Measurements from ENCODE around the gene LRRC46.

The LRRC46 gene

GRCh38 chr17:47830396-47831002 lies 971 bp upstream of the LRRC46 start:
- TF ChIP-seq, protein P1, sequence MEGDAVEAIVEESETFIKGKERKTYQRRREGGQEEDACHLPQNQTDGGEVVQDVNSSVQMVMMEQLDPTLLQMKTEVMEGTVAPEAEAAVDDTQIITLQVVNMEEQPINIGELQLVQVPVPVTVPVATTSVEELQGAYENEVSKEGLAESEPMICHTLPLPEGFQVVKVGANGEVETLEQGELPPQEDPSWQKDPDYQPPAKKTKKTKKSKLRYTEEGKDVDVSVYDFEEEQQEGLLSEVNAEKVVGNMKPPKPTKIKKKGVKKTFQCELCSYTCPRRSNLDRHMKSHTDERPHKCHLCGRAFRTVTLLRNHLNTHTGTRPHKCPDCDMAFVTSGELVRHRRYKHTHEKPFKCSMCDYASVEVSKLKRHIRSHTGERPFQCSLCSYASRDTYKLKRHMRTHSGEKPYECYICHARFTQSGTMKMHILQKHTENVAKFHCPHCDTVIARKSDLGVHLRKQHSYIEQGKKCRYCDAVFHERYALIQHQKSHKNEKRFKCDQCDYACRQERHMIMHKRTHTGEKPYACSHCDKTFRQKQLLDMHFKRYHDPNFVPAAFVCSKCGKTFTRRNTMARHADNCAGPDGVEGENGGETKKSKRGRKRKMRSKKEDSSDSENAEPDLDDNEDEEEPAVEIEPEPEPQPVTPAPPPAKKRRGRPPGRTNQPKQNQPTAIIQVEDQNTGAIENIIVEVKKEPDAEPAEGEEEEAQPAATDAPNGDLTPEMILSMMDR (conservative IDR thresholded peaks at IDR 0.05; ENCODE audit: low read depth, low read length) = no peak
- no peaks in the 10 kb centered on the region; the same call in 1 of the 2 replicates for H3K36me3 ChIP-seq (ENCODE audit: insufficient read depth)
- H2AFZ ChIP-seq (ENCODE audit: low read depth) = peak overlapping the region; percentile 91; the same call in 1 of the 2 replicates
- H3K9ac ChIP-seq = peak overlapping the region; percentile 80
- H3K27ac ChIP-seq = peak overlapping the region; percentile 94
- no peaks in the 10 kb centered on the region for H4K20me1 ChIP-seq (ENCODE audit: insufficient read depth)
- H3K4me3 ChIP-seq (IDR thresholded peaks at IDR 0.05; ENCODE audit: insufficient read depth, low read depth, low read length) = peak overlapping the region; percentile 47
- peaks cover 29% of the 10 kb centered on the region for H3K4me1 ChIP-seq (ENCODE audit: low read depth, poor library complexity, severe bottlenecking)
- H3K4me2 ChIP-seq = peak overlapping the region; percentile 93
- H3K27me3 ChIP-seq (ENCODE audit: insufficient read depth, low read depth) = no peaks in the 10 kb centered on the region
- peaks cover 30% of the 10 kb centered on the region for H3K79me2 ChIP-seq (ENCODE audit: insufficient read depth, low read depth)

GRCh38 chr17:47831934-47832327 lies 461 bp downstream of the LRRC46 start:
- H3K4me3 ChIP-seq (IDR thresholded peaks at IDR 0.05; ENCODE audit: insufficient read depth, low read depth, low read length) = no peak overlapping the region
- no peaks in the 10 kb centered on the region for H4K20me1 ChIP-seq (ENCODE audit: insufficient read depth)
- no peaks in the 10 kb centered on the region for H3K36me3 ChIP-seq (ENCODE audit: insufficient read depth)
- H3K27me3 ChIP-seq (ENCODE audit: insufficient read depth, low read depth) = no peaks in the 10 kb centered on the region
- TF ChIP-seq, protein P1 (conservative IDR thresholded peaks at IDR 0.05; ENCODE audit: low read depth, low read length) = no peak
- H3K9ac ChIP-seq = peak overlapping the region; percentile 9; the same call in 1 of the 2 replicates
- peak overlapping the region; percentile 93 for H3K4me2 ChIP-seq
- H3K4me1 ChIP-seq (ENCODE audit: low read depth, poor library complexity, severe bottlenecking) = peaks cover 29% of the 10 kb centered on the region
- H3K27ac ChIP-seq = 0 out of 2 replicates have a peak overlapping the region, but pooled peaks have one; percentile 94
- peaks cover 30% of the 10 kb centered on the region for H3K79me2 ChIP-seq (ENCODE audit: insufficient read depth, low read depth)
- H2AFZ ChIP-seq (ENCODE audit: low read depth) = peak overlapping the region; percentile 91

- no peak overlapping the region for H3K4me3 ChIP-seq (IDR thresholded peaks at IDR 0.05; ENCODE audit: insufficient read depth, low read depth, low read length)
- H3K9ac ChIP-seq = no peak overlapping the region
- H3K4me2 ChIP-seq = no peak overlapping the region
- TF ChIP-seq, protein P1 (conservative IDR thresholded peaks at IDR 0.05; ENCODE audit: low read depth, low read length) = no peak
- H3K36me3 ChIP-seq (ENCODE audit: insufficient read depth) = no peaks in the 10 kb centered on the region
- no peak overlapping the region for H3K27ac ChIP-seq
- peaks cover 11% of the 10 kb centered on the region; the same call in 1 of the 2 replicates for H3K79me2 ChIP-seq (ENCODE audit: insufficient read depth, low read depth)
- H3K27me3 ChIP-seq (ENCODE audit: insufficient read depth, low read depth) = no peaks in the 10 kb centered on the region
- H4K20me1 ChIP-seq (ENCODE audit: insufficient read depth) = no peaks in the 10 kb centered on the region
- H2AFZ ChIP-seq (ENCODE audit: low read depth) = no peak overlapping the region
- H3K4me1 ChIP-seq (ENCODE audit: low read depth, poor library complexity, severe bottlenecking) = peaks cover 11% of the 10 kb centered on the region
Measured at GRCh38 chr17:47834756-47835155, 3.3 kb downstream of the LRRC46 start.

DNA sequence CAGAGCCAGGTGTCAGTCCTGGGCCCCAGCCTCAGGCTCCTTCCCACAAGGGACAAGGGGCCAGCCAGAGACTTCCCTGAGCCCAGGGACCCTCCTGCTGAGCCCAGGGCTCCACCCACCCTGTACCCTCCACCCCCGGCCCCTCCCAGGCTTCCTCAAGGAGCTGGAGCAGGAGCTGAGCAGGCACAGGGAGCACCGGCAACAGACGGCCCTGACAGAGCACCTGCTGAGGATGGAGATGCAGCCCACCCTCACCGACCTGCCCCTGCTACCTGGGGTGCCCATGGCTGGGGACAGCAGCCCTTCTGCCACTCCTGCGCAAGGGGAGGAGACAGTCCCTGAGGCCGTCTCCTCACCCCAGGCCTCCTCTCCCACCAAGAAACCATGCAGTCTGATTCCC lies 5.1 kb downstream of the LRRC46 start:
- H4K20me1 ChIP-seq (ENCODE audit: insufficient read depth) = no peaks in the 10 kb centered on the region
- no peak overlapping the region for H3K27ac ChIP-seq
- no peaks in the 10 kb centered on the region for H3K36me3 ChIP-seq (ENCODE audit: insufficient read depth)
- H3K9ac ChIP-seq = no peak overlapping the region
- H3K27me3 ChIP-seq (ENCODE audit: insufficient read depth, low read depth) = no peaks in the 10 kb centered on the region
- no peaks in the 10 kb centered on the region for H3K79me2 ChIP-seq (ENCODE audit: insufficient read depth, low read depth)
- TF ChIP-seq, protein P1 (conservative IDR thresholded peaks at IDR 0.05; ENCODE audit: low read depth, low read length) = no peak
- H2AFZ ChIP-seq (ENCODE audit: low read depth) = no peak overlapping the region
- H3K4me2 ChIP-seq = no peak overlapping the region
- H3K4me3 ChIP-seq (IDR thresholded peaks at IDR 0.05; ENCODE audit: insufficient read depth, low read depth, low read length) = no peak overlapping the region
- peaks cover 14% of the 10 kb centered on the region for H3K4me1 ChIP-seq (ENCODE audit: low read depth, poor library complexity, severe bottlenecking)
